HG02970 (cell line): ENCODE measurements around the gene PTPRK.
A peak's percentile ranks its signal among the peaks of the same experiment; 100 is the strongest.
"Not testable (repeated sequence)": the region's sequence is repeated elsewhere in the genome, so short reads cannot be mapped to it uniquely, and the experiment has no call there.

ENCODE experiments used
- ATAC-seq: cut with Tn5 transposase; IDR thresholded peaks from one replicate; pipeline ENCODE4 v1.9.1; 2021; ENCODE audit warnings: mild to moderate bottlenecking, moderate library complexity, moderate number of reproducible peaks; ENCODE audit not compliant: unreplicated experiment, low FRiP score

PTPRK gene

GRCh38 chr6:127950566-127951145 lies 569.7 kb downstream of the PTPRK start:
- ATAC-seq = peak; percentile 24

GRCh38 chr6:127949251-127949650 lies 571.1 kb downstream of the PTPRK start:
- no peak for ATAC-seq

- no peak for ATAC-seq
These were observed 574.0 kb downstream of the PTPRK start for GRCh38 chr6:127946388-127946787.

- no peak for ATAC-seq
These were observed 574.8 kb downstream of the PTPRK start for GRCh38 chr6:127945434-127946097.

GRCh38 chr6:127941228-127941627 lies 579.2 kb downstream of the PTPRK start:
- ATAC-seq = no peak

- ATAC-seq = no peak
These were observed 580.8 kb downstream of the PTPRK start for GRCh38 chr6:127939442-127940066.

- ATAC-seq = no peak
These were observed 581.7 kb downstream of the PTPRK start for GRCh38 chr6:127938701-127939100.

GRCh38 chr6:127937747-127938146 lies 582.7 kb downstream of the PTPRK start:
- no peak for ATAC-seq

- no peak for ATAC-seq
These were observed 583.3 kb downstream of the PTPRK start for GRCh38 chr6:127937102-127937501.

- no peak for ATAC-seq
These were observed 585.4 kb downstream of the PTPRK start for GRCh38 chr6:127934956-127935355.

- ATAC-seq = no peak
These were observed 586.3 kb downstream of the PTPRK start for GRCh38 chr6:127933852-127934840.

- no peak for ATAC-seq
These were observed 587.3 kb downstream of the PTPRK start for GRCh38 chr6:127933137-127933536.

- ATAC-seq = no peak
These were observed 587.7 kb downstream of the PTPRK start for GRCh38 chr6:127932708-127933107.

- not testable (repeated sequence) for ATAC-seq
These were observed 594.0 kb downstream of the PTPRK start for GRCh38 chr6:127926441-127926840.

GRCh38 chr6:127924440-127924839 lies 596.0 kb downstream of the PTPRK start:
- no peak for ATAC-seq

- no peak for ATAC-seq
These were observed 596.4 kb downstream of the PTPRK start for GRCh38 chr6:127924031-127924430.

GRCh38 chr6:127923135-127923534 lies 597.3 kb downstream of the PTPRK start:
- ATAC-seq = no peak

GRCh38 chr6:127921982-127922381 lies 598.4 kb downstream of the PTPRK start:
- ATAC-seq = no peak

GRCh38 chr6:127920804-127921203 lies 599.6 kb downstream of the PTPRK start:
- no peak for ATAC-seq
